Keratinocyte (primary cell): ENCODE measurements around the gene TMEM219.

Experiments used
- EZH2 ChIP-seq: IDR thresholded peaks from one replicate; pipeline ENCODE4 v1.6.1; 2012; ENCODE audit warnings: inconsistent platforms, mild to moderate bottlenecking, low read length, moderate library complexity
- TF ChIP-seq, protein P1 (sequence below), 3 experiments: IDR thresholded peaks in 1 of 3; conservative IDR thresholded peaks in 1 of 3; optimal IDR thresholded peaks in 1 of 3; 2 replicates in 2 of 3; 3 replicates in 1 of 3; pipeline versions ENCODE3 to v1.5.1; 2011; ENCODE audit warnings: low read length in 3 of 3, mild to moderate bottlenecking in 3 of 3, moderate library complexity in 2 of 3, control low read depth in 1 of 3, inconsistent platforms in 1 of 3; ENCODE audit not compliant: insufficient read depth in 2 of 3; ENCODE audit errors: extremely low read depth in 1 of 3

DNA sequence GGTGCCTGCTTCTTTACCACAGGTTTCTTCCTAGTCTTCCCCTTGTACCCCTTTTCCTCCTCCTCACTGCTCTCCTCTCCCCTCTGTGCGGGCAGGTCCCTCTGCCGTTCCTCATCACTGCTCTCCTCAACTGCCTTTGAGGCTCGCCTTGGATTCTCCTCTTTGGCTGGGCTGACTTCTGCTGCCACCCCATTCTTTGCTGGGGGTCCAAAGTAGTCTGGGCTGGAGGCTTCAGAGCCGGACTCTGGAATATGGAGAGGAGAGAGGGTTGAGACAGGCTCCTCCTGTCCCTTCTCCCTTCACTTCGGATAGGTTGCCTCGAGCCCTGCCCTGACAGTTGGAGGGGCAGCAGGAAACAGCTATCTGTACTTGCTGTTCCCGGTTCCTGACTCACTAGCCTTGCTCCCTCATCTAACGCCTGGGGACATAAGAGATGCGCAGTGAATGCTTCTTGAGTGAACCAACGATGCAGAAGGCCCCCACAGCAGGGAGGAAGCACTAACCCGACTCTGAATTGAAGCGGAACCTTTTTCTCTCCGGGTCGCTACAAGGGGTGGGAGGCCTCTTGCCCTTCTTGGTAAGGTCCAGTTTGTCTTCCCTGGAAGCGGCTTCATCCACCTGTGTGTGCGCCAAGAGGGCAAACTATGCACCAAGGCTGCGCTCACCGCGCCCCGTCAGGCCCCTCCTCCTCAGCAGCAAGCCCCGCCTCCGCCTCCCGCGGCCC is 32.9 kb downstream of the TMEM219 start:
- no peak for TF ChIP-seq EZH2
- TF ChIP-seq, protein P1, sequence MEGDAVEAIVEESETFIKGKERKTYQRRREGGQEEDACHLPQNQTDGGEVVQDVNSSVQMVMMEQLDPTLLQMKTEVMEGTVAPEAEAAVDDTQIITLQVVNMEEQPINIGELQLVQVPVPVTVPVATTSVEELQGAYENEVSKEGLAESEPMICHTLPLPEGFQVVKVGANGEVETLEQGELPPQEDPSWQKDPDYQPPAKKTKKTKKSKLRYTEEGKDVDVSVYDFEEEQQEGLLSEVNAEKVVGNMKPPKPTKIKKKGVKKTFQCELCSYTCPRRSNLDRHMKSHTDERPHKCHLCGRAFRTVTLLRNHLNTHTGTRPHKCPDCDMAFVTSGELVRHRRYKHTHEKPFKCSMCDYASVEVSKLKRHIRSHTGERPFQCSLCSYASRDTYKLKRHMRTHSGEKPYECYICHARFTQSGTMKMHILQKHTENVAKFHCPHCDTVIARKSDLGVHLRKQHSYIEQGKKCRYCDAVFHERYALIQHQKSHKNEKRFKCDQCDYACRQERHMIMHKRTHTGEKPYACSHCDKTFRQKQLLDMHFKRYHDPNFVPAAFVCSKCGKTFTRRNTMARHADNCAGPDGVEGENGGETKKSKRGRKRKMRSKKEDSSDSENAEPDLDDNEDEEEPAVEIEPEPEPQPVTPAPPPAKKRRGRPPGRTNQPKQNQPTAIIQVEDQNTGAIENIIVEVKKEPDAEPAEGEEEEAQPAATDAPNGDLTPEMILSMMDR (optimal IDR thresholded peaks at IDR 0.05 in 1 of 3, IDR thresholded peaks at IDR 0.05 in 1 of 3, conservative IDR thresholded peaks at IDR 0.05 in 1 of 3; ENCODE audit: extremely low read depth in 1 of 3, insufficient read depth in 2 of 3, low read length in 3 of 3), result no peak
